ENCODE results near the gene BPIFB4. TPM values are rescaled to one million over a fixed set of nuclear protein-coding genes. Genes with fewer than 3 reads are reported as not detected.

Gene BPIFB4
- total and polyA plus RNA-seq, 4 donors, result 0.25 TPM; not detected in 3

GRCh38 chr20:33083544-33084340, 4.3 kb downstream of the BPIFB4 start:
- H3K9ac ChIP-seq (ENCODE audit: insufficient read depth in 1 of 2, low read length in 2 of 2), result no peak overlapping the region
- WGBS, 2 donors, result 88 to 94% methylated on average over 20 of the region's 20 CpGs
- DNase-seq (no peak), ATAC-seq (ENCODE audit: insufficient read depth, low FRiP score) (no peak)
- no peaks in the 10 kb centered on the region for H3K9me3 ChIP-seq (ENCODE audit: control insufficient read depth in 4 of 4, insufficient read depth in 3 of 4, low read length in 3 of 4)
- no peaks in the 10 kb centered on the region for H3K27me3 ChIP-seq (ENCODE audit: control insufficient read depth in 3 of 3, insufficient read depth in 3 of 3, low read length in 2 of 3)
- no peaks in the 10 kb centered on the region for H3K4me1 ChIP-seq (ENCODE audit: control insufficient read depth in 5 of 5, insufficient read depth in 5 of 5, low read length in 5 of 5)
- no peaks in the 10 kb centered on the region for H3K36me3 ChIP-seq (ENCODE audit: control insufficient read depth in 4 of 4, insufficient read depth in 4 of 4, low read length in 4 of 4)
- H3K27ac ChIP-seq (ENCODE audit: low read depth in 1 of 2, low read length in 1 of 2), result no peak overlapping the region
- TF ChIP-seq CTCF (IDR thresholded peaks at IDR 0.05; ENCODE audit: control extremely low read depth, extremely low read depth), result no peak
- no peak overlapping the region for H3K4me3 ChIP-seq

GRCh38 chr20:33084722-33085121, 5.3 kb downstream of the BPIFB4 start:
- WGBS, 2 donors, result 92 to 95% methylated on average over 15 of the region's 15 CpGs
- no peak for TF ChIP-seq CTCF (IDR thresholded peaks at IDR 0.05; ENCODE audit: control extremely low read depth, extremely low read depth)
- ATAC-seq (ENCODE audit: insufficient read depth, low FRiP score), result no peak
- Histone ChIP-seq H3K4me3 (no peak overlapping the region), H3K27me3 (ENCODE audit: control insufficient read depth in 3 of 3, insufficient read depth in 3 of 3, low read length in 2 of 3) (no peaks in the 10 kb centered on the region), H3K9ac (ENCODE audit: insufficient read depth in 1 of 2, low read length in 2 of 2) (no peak overlapping the region), H3K27ac (ENCODE audit: low read depth in 1 of 2, low read length in 1 of 2) (no peak overlapping the region), H3K4me1 (ENCODE audit: control insufficient read depth in 5 of 5, insufficient read depth in 5 of 5, low read length in 5 of 5) (no peaks in the 10 kb centered on the region), H3K9me3 (ENCODE audit: control insufficient read depth in 4 of 4, insufficient read depth in 3 of 4, low read length in 3 of 4) (no peaks in the 10 kb centered on the region), H3K36me3 (ENCODE audit: control insufficient read depth in 4 of 4, insufficient read depth in 4 of 4, low read length in 4 of 4) (no peaks in the 10 kb centered on the region)
- DNase-seq, result no peak

- no peak for DNase-seq
- no peak for TF ChIP-seq CTCF (IDR thresholded peaks at IDR 0.05; ENCODE audit: control extremely low read depth, extremely low read depth)
- Histone ChIP-seq H3K4me1 (ENCODE audit: control insufficient read depth in 5 of 5, insufficient read depth in 5 of 5, low read length in 5 of 5) (no peaks in the 10 kb centered on the region), H3K9ac (ENCODE audit: insufficient read depth in 1 of 2, low read length in 2 of 2) (no peak overlapping the region), H3K27me3 (ENCODE audit: control insufficient read depth in 3 of 3, insufficient read depth in 3 of 3, low read length in 2 of 3) (no peaks in the 10 kb centered on the region), H3K9me3 (ENCODE audit: control insufficient read depth in 4 of 4, insufficient read depth in 3 of 4, low read length in 3 of 4) (no peaks in the 10 kb centered on the region), H3K36me3 (ENCODE audit: control insufficient read depth in 4 of 4, insufficient read depth in 4 of 4, low read length in 4 of 4) (no peaks in the 10 kb centered on the region), H3K27ac (ENCODE audit: low read depth in 1 of 2, low read length in 1 of 2) (no peak overlapping the region), H3K4me3 (no peak overlapping the region)
- no peak for ATAC-seq (ENCODE audit: insufficient read depth, low FRiP score)
- 79 to 88% methylated on average over 14 of the region's 14 CpGs for WGBS, 2 donors
Observed at GRCh38 chr20:33086052-33086722, 6.7 kb downstream of the BPIFB4 start.
